BE2C (cell line): ENCODE measurements around the gene BPIFB6.

ENCODE experiments used
- DNase-seq: peaks from one replicate; pipeline ENCODE4 v3.0.0-alpha.2; 2020
- H3K27me3 ChIP-seq: fragments of 250-450 bp; sonication (Bioruptor Pico); 2 replicates; pipeline ENCODE4 v1.5.1; 2020; ENCODE audit warnings: mild to moderate bottlenecking
- H3K36me3 ChIP-seq: fragments of 250-450 bp; sonication (Bioruptor Pico); 2 replicates; pipeline ENCODE4 v1.5.1; 2020; ENCODE audit warnings: mild to moderate bottlenecking
- H3K4me1 ChIP-seq: fragments of 250-450 bp; sonication (Bioruptor Pico); 2 replicates; pipeline ENCODE4 v1.5.1; 2020
- H3K4me3 ChIP-seq: 2 replicates; pipeline ENCODE4 v1.5.1; 2011; ENCODE audit warnings: low read depth, low read length
- H3K9me3 ChIP-seq: fragments of 250-450 bp; sonication (Bioruptor Pico); 2 replicates; pipeline ENCODE4 v1.5.1; 2020
- TF ChIP-seq, protein P1 (sequence below): IDR thresholded peaks from 2 replicates; pipeline ENCODE4 v1.5.1; 2012; ENCODE audit warnings: mild to moderate bottlenecking, low read depth, low read length

BPIFB6 gene

DNA sequence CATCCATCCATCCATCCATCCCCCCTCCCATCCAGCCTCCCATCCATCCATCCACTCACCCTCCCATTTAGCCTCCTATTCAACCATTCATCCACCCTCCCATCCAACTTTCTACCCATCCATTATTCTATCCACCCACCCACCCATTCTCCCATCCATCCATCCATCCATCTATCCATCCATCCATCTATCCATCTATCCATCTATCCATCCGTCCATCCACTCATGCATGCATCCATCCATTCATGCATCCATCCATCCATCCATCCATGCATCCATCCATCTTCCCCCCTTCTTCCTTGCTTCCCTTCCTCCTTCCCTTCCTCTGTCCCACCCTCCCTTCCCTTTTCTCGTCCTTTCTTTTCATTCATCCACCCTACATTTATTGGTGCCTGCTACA lies 43.2 kb downstream of the BPIFB6 start:
- DNase-seq: no peak
- Histone ChIP-seq H3K4me1 (no peaks in the 10 kb centered on the region), H3K27me3 (no peaks in the 10 kb centered on the region; the same call in 1 of the 2 replicates), H3K9me3 (no peaks in the 10 kb centered on the region), H3K36me3 (no peaks in the 10 kb centered on the region), H3K4me3 (no peak overlapping the region)
- TF ChIP-seq, protein P1, sequence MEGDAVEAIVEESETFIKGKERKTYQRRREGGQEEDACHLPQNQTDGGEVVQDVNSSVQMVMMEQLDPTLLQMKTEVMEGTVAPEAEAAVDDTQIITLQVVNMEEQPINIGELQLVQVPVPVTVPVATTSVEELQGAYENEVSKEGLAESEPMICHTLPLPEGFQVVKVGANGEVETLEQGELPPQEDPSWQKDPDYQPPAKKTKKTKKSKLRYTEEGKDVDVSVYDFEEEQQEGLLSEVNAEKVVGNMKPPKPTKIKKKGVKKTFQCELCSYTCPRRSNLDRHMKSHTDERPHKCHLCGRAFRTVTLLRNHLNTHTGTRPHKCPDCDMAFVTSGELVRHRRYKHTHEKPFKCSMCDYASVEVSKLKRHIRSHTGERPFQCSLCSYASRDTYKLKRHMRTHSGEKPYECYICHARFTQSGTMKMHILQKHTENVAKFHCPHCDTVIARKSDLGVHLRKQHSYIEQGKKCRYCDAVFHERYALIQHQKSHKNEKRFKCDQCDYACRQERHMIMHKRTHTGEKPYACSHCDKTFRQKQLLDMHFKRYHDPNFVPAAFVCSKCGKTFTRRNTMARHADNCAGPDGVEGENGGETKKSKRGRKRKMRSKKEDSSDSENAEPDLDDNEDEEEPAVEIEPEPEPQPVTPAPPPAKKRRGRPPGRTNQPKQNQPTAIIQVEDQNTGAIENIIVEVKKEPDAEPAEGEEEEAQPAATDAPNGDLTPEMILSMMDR: no peak

DNA sequence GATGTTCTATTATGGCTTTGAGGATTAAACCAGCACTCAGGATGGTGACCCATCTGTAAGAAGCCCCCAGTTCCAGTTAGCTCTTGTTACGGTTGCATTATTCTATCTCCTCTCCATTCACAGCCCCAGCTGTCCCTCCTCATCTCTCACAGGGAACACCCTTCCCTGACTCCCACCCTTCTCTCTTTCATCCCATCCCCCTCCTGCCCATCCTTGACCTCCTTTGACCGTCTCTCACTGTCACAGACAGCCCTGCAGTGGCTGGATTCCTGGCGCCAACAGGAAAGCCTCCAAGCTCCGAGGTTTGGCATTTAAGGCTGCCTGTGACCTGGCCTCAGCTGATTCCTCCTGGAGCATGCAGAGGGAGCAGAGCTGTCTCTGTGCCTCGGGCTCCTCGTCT lies 43.8 kb downstream of the BPIFB6 start:
- no peak overlapping the region for H3K4me3 ChIP-seq
- TF ChIP-seq, protein P1: no peak
- no peaks in the 10 kb centered on the region for H3K9me3 ChIP-seq
- no peaks in the 10 kb centered on the region; the same call in 1 of the 2 replicates for H3K27me3 ChIP-seq
- no peaks in the 10 kb centered on the region for H3K4me1 ChIP-seq
- H3K36me3 ChIP-seq: no peaks in the 10 kb centered on the region
- no peak for DNase-seq

DNA sequence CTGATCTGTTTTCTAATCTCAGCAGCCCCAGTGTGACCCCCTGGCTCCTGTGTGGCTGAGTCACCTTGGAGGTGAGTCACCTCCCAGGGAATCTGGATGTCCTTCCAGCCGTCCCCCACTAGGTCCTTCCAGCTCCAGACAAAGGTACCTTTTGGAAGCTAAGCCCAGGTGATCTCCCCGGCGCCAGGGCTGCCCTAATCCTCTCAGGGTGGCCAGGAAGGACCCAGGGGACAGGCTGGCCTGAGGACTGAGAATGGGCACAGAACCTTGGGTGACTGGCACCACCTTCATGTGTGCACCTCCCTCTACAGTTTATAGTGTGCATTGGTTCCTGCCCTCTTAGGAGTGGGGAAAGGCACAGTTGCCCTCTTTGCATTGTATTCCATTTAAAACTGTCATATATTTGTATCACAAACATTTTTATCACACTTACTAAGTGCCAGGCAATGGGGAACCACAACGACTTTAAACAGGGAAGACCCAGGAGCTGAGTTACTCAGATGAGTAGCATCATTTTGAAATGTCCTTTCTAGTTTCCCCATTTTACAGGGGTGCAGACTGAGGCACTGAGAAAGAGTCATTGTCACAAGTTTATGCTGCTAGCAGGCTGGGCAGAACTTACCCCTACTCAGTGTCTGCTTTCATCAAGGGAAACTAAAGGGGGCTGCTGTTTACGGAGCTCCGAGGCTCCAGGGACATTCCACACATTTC lies 45.4 kb downstream of the BPIFB6 start:
- Histone ChIP-seq H3K9me3 (no peaks in the 10 kb centered on the region; the same call in 1 of the 2 replicates), H3K36me3 (no peaks in the 10 kb centered on the region), H3K4me1 (no peaks in the 10 kb centered on the region), H3K4me3 (no peak overlapping the region), H3K27me3 (no peaks in the 10 kb centered on the region; the same call in 1 of the 2 replicates)
- DNase-seq: no peak
- TF ChIP-seq, protein P1: no peak

DNA sequence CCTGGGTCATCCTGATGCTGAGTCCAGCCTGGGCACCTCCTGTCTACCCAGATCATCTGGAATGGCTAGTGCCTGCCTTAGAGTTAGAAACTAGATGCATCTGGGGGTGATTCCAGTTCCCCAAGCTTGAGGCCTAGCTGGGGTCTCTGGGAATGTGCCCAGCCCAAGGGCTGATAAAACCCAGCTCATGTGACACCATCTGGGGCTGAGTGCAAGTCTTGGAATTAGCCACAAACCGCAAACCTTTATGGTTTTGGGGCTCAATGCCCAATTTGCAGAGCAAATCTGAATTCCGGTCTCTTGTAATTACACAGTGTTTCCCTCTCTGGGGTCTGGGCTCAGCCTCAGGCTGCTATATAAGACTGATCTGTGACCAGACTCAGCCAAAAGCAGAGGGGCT lies 47.8 kb downstream of the BPIFB6 start, which contains the start of gene BPIFB4:
Gene BPIFB4 (plus strand): TSS at position 385 of the 400 bp plus-strand sequence. CDS start 1,884 bp downstream, outside the sequence.
- Histone ChIP-seq H3K27me3 (no peaks in the 10 kb centered on the region; the same call in 1 of the 2 replicates), H3K36me3 (no peaks in the 10 kb centered on the region), H3K4me3 (no peak within 1 kb of the TSS), H3K9me3 (no peaks in the 10 kb centered on the region; the same call in 1 of the 2 replicates), H3K4me1 (no peaks in the 10 kb centered on the region)
- no peak for DNase-seq
- TF ChIP-seq, protein P1: no peak

DNA sequence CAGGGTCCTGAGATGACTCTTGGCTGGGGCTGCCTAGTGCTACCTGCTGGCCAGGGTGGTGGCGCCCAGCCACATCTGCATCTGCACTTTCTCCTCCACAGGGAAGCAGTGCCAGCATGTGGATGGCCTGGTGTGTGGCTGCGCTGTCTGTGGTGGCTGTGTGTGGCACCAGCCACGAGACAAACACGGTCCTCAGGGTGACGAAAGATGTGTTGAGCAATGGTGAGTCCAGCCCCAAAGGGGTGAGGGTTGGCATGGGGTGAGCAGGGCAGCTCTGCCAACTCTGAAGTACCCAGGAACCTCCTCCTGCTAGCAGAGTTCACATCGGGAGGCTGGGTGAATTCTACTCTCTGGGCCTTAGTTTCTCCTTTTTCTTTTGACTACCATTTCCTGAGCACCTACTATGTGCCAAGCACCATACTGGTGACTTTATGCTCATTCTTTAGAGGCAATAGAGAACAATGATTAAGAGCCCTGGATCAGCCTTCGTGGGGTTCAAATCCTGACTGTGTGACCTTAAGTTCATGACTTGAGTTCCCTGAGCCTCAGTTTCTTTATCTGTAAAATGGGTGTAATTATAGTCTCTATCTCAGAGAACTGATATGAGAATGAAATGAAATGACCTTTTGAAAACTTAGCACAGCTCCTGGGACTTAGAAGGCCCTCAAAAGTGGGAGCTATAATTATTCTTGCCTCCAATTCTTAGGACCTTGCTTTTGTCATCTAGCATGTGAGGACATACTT lies 50.1 kb downstream of the BPIFB6 start:
- TF ChIP-seq, protein P1: no peak
- Histone ChIP-seq H3K4me1 (no peaks in the 10 kb centered on the region), H3K27me3 (no peaks in the 10 kb centered on the region), H3K4me3 (no peak overlapping the region), H3K36me3 (no peaks in the 10 kb centered on the region), H3K9me3 (no peaks in the 10 kb centered on the region; the same call in 1 of the 2 replicates)
- no peak for DNase-seq
